Stimulated activated CD4-positive, alpha-beta T cell treated with anti-CD3 and anti-CD28 coated beads, TNF-alpha, amount 100 ng/mL, for 24 hours (primary cell): Measurements from ENCODE around the gene OPN1LW.
"Not testable (repeated sequence)": the region's sequence is repeated elsewhere in the genome, so short reads cannot be mapped to it uniquely, and the experiment has no call there.

Experiments used
- DNase-seq, 3 experiments: peaks; one replicate each; pipeline ENCODE4 v3.0.0-alpha.2; 2020; ENCODE audit warnings: low read depth in 3 of 3

Gene OPN1LW

DNA sequence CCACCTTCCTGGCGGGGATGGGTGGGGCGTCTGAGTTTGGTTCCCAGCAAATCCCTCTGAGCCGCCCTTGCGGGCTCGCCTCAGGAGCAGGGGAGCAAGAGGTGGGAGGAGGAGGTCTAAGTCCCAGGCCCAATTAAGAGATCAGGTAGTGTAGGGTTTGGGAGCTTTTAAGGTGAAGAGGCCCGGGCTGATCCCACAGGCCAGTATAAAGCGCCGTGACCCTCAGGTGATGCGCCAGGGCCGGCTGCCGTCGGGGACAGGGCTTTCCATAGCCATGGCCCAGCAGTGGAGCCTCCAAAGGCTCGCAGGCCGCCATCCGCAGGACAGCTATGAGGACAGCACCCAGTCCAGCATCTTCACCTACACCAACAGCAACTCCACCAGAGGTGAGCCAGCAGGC is at the start of gene OPN1LW:
TSS of gene OPN1LW (plus strand) at position 234 of the 400 bp plus-strand sequence. CDS start at position 275, 41 bp downstream.
- DNase-seq = not testable (repeated sequence)

DNA sequence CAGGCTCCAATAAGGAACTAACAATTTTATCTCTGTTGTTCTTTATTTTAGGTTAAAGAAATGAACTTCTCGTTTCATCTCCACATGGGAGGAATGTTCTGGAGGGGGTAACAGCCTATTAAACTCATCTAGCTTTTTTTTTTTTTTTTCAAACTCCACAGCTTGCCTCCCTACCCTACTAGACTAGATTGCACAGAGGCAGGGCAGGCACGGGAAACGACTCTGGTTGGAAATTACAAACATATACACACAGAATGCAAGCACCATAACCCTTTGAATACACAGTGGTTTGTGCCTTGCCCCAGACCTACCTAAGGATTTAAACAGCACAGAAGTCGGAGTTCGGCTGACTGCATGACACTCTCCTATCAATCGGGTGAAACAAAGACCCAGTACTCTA is 49.2 kb upstream of the OPN1LW start:
- no peak for DNase-seq

DNA sequence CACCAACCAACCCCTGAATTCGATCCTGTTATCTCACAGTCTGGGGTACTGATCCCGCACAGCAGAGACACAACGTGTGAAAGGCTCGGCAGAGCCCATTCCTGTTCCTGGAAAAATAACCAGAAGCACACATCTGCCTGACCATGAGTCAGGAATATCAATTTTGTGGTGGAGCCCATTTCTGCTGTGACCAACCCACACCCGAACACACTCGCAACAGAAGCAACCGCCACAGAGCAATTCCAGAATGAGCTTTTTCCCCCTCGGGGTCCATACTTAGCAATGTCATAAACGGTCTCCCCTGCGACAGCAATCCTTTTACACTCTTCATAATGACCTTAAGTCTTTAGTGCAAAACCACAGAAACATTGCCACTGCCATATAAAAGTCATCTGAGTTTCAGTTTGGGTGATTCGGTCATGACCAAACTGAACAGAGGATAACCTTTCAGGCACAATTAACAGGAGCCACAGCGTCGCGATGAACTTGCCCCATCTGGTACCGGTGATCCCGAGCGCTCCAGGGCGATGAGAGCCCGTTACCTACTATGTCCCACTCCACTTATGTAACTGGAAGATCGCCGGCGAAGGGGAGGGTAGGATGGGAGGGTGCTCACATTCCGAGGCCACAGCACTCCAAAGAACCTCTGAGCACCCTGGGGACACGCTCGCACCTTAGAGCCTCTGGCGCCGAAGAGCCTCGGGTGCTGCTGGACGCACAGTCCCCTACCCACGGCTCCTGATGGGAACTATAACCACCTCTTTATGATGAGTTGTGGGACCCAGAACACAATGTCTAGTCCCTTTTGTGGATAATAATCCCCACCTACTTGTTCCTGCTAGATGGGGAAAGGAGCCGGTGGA is 47.7 kb upstream of the OPN1LW start:
- no peak for DNase-seq

DNA sequence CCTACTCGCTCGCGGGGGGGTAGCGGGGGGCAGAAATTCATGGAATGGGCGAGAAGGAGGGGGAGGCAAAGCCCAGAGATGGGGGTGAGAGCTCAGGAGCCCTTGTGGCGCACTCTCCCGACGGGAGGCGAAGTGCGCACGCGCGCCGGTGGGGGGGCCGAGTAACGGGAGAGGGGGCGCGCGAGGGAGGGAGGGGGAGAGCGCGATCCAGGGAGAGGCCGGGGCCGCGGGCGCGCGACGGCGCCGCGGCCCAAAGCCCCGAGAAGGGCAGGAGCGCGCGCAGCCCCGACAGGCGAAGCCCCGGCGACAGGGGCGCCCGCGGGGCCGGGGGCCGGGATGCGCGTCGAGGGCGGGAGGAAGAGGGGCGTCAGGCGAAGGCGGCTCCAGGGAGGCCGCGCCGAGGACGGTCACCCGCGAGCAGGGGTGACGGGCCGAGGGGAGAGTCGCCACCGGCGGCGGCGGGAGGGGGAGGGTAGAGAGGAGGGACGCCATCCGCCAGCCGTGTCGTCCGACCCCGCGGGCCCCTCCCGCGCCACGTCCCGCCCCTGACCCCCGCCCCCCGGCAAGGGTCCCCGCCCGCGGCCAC is 46.9 kb upstream of the OPN1LW start:
- peak; percentile 28 to 57 (median 35) for DNase-seq

DNA sequence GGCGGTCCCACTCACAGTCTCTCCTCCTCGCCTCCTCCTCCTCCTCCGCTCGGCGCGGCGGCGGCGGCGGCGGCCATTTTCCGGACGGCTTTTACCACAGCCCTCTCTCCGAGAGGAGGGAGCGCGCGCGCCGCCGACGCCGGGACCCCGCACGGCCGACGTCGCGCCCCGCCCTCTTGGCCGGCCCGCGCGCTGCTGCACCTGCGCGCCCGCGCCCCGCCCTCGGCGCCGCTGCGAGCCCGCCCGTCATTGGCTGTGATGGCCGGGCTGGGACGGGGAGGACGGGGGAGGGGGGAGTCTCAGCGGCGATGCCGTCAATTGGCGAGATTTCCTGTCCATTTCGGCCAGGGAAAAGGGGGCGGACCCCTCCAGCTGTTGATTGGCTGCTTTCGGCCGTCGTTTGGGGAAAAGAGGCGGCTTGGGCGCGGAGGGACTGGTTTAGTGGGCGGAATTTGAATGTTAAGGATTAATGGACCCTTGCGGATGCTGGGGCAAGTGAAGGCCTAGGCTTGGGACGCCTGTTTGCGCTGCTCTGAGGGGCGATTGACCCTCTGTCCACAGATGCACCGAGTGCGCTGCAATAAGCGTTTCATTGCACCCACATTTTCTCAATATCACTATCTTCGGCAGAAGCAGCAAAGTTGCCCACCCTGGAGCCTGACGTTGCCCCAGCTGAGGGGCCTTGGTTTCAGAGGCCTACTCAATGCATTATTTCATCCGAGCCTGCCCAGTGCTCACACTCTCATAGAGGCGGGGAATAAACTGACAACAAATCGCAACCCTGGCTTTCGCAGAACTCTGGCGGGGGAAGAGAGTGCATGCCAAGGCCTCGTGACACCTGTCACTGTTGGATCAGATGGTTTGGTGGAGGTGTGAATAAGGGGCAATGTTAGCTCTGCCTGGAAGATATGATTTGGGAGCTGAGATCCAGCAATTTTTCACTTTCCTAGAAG is 46.2 kb upstream of the OPN1LW start, which contains the start of gene MECP2:
TSS of gene MECP2 (minus strand) at position 129 of the 953 bp plus-strand sequence.
- DNase-seq = peak; percentile 66 to 90 (median 71)

DNA sequence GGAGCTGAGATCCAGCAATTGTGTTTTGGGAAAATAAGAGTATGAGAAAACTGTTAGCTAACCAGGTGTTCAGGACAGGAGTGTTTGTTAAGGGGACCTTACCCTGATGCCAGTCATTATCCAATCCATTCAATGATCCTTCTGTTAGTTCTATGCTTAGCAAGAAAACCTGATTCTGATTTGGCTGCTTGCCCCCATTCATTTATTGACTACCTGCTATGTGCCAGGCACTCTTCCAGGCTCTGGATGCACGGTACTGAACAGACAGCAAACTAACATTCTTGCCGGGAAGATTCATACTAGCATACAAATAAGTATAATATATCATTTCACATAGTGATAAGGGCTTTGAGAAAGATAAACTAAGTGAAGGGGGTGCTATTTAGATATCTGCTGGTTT is 45.5 kb upstream of the OPN1LW start:
- DNase-seq = no peak

DNA sequence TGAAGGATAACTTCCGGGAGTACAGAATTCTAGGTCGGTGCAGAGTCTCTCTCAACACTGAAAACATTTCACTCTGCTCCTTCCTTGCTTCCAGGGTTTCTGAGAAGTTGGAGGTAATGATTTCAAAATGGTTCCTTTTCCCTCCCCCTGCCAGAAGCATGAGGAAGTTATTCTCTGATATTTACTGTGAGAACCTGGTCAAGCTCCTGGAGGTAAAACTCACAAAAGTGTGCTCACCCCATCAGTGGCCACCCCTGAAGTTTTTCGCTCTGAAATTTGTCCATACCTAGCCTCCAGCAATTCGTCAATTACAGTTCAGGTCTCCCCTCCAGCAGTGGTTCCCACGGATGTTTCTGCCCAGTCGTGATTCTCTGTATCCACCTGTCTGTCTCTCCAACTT is 30.3 kb upstream of the OPN1LW start:
- DNase-seq = no peak

DNA sequence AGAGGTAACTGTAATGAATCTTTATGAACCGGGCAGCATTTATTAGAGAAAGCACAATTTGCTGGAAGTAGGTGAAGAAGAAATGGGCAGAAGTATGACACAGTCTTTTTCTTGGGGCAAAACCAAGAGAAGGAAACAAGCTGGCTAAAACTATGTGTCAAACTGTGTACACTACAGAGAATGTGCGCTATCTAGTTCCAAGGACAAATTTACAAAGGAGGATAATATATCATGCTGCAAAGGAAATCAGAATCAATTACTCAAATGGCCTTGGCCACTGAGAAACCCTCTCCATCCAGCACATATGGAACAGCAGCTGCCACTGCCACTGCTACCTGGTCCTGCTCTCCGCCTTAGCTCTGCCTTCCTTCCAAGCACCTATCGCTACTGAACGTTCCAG is 29.4 kb upstream of the OPN1LW start:
- DNase-seq = no peak

DNA sequence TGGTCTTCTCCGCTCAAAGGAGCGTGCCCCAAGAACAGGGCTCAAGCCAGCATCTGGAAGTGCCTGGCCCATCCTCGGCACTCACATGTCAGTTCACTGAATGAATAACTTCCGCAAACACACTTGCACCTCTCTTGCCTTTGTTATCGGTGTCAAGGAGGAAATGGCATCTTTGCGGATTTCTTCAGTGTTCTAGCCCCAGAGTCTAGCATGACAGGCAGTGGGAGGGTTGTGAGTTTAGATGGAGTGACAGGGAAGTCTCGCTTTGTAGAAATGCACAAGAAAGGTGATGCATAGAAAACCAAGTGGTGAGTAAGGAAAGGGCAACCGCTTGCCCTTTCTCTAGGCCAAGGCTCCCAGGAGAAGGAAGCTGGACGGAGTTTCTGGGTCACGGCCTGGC is 29.0 kb upstream of the OPN1LW start:
- DNase-seq = no peak

DNA sequence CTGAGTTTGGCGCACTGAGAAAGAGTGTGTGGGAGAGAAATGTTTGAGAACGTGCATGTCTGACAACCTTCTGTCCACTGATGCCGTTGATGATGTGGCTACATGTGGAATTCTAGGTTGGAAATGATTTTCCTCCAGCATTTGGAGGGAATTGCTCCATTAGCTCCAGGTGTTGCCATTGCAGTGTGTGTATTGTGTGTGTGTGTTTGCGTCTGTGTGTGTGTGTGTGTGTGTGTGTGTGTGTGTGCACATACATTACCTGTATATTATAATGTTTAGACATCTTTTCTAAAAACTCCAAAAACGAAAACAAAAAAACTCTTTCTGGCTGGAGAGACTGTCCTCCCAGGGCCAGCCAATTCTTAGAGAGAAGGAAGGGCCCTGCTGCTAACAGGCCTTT is 28.3 kb upstream of the OPN1LW start:
- DNase-seq = no peak

DNA sequence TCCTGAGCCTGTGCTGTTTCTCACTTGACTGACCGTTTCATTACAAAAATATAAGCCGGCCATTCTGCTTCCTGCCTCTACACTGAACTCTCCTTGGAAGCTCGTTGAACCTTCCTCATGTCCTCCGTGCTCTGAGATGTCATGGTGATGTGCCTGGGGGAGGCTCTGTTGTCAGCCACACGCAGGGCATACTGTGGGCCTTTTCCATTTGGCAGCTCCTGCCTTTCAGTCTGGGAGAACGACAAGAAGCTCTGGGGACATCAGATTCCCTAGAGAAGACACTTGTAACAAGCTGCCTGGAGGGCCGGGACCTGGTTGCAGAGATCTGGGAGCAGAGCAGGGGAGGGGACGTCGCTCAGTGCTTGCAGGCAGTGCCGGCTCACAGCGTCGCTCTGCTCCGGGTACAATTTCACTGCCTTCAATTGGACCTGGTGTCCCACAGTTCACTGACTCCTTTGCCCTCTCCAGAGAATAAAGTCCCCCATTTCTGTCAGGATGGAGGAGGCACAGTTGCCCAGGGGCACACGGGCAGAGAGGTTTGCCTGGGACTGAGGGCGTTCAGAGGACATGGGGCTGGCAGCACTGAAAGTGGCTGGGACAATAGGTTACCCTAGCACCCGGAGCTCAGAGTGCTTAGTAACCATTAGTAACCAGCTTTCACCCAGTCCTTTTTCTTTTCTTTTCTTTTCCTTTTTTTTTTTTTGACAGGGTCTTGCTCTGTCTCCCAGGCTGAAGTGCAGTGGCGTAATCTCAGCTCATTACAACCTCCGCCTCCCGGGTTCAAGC is 27.4 kb upstream of the OPN1LW start:
- no peak for DNase-seq

DNA sequence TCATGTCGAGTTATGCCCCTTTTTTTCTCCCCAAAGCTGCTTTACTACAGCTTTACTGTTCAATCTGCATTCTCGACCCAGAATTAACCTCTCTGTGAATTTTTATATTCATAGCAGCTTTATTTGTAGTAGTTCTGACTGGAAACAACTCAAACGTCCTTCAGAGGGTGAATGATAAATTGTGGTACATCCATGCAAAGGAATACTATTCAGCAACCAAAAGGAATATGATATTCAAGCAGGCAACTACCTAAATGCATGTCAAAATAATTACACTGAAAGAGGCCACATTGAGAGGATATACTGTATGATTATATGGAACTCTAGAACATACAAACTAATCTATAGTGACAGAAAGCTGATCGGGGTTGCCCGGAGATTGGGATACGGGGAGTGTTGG is 26.5 kb upstream of the OPN1LW start:
- no peak for DNase-seq

DNA sequence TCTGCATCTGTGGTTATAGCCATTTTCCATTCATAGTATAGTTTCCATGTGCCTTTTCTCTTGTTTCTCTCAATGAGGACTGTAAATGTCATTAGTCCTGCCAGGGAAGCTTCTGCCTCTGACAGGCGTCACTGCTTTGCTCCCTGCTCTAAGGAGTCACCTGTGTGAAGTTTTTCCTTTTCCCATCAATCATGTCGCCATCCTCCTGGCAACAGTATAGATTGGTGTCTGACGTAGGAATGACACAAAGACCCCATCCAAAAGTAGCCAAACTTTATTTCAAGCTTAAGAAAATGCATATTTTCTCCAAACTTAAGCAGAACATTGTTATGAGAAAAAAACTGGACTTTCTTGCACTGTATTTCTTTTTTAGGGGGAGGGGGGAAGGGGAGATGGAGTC is 23.5 kb upstream of the OPN1LW start:
- no peak for DNase-seq

DNA sequence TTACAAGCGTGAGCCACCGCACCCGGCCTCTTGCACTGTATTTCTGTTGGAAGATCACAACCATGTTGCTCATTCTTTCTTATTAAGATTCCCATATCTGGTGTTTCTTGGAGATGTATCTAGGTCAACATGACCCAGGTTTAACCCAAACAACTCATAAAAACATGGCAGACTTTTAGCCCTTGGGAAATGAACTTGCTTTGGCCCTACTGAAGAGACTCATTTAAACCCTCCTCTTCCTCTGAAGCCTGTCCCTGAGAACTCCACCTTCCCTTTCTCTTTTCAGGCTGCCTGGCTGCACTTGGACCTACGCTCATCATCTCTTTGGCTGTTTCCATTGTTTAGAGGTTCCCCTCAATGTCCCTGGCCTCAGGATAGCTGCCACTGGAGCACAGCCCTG is 22.8 kb upstream of the OPN1LW start:
- no peak for DNase-seq

DNA sequence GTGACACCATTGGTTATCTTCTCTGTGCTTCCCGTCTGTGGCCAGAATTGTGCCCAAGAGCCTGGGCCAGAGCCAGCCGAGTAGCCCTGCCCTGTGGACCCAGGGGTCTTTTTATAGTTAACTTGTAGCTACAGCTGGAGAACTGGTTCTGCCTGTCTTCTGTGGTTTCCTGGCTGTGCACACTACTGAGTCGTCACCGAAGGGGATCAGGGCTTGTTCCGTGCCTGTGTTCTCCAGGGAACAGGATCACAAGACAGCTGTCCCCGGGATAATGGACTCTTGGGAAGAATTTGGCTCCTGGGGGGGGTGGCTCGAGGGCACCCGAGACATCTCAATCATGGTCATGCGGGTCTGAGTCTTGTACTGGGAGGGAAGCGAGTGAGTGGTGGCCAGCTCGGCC is 22.1 kb upstream of the OPN1LW start:
- no peak for DNase-seq

DNA sequence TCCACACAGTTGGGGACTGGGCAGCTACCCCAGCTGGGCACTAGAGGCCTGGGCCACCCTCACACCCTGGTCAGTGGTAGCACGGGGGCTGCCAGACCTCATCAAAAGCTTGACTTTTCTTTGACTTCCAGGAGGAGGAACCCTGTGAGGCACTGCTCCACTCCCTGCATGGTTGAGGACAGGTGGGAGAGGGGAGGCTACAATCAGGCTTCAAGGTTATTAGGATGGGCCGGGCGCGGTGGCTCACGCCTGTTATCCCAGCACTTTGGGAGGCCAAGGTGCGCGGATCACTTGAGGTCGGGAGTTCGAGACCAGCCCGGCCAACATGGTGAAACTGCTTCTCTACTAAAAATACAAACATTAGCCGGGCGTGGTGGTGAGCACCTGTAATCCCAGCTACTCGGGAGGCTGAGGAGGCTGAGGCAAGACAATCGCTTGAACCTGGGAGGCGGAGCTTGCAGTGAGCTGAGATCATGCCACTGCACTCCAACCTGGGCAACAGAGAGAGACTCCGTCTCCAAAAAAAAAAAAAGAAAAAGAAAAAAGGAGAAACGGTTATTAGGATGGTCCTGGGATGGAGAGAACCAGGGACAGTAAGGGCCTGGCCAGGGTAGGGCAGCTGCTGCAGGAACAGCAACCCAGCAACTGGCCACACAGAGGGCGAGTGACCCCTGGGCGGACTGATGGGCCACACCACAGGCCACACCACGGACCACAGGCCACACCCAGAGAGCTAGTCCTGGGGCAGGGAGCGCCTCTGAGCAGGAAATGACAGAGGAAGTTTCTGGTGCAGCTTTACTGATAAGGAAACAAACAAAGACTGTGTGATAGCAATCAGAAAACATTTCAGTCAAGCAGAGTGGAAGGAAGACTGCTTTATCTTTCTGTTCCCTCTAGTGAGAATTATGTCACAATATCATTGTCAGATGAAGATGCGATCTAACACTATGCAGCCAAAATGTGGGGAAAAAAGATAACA is 20.5 kb upstream of the OPN1LW start:
- peak in 1 of 3 experiments; percentile 2 for DNase-seq

DNA sequence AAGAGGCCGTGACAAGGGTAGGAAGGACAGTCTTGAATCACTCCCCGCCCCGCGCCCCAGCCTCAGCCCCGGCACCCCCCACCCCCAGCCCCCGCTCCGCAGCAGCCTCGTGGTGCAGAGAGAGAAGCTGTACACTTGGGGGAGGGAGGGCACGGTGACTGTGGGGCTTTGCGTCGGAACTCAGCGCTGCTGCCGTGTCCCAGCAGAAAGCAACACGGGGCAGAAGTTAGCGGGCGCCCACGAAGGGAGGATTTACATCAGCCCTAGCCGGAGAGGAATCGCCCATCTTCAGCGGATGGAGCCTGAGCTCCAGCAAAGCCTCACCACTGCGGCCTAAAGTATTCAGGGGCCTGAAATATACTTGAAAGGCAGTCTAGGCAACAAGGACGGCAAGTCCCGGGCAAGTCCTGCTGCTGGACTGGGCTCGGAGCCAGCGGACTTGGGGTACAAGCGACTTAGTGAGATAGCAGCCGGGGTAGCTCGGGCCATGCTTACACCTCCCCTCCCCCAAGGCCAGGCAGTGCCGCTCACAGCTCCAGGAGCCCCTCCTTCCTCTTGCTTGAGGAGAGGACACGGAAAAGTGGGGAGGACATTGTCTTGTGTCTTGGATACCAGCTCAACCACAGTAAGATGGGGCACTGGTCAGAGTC is 18.5 kb upstream of the OPN1LW start:
- no peak for DNase-seq

DNA sequence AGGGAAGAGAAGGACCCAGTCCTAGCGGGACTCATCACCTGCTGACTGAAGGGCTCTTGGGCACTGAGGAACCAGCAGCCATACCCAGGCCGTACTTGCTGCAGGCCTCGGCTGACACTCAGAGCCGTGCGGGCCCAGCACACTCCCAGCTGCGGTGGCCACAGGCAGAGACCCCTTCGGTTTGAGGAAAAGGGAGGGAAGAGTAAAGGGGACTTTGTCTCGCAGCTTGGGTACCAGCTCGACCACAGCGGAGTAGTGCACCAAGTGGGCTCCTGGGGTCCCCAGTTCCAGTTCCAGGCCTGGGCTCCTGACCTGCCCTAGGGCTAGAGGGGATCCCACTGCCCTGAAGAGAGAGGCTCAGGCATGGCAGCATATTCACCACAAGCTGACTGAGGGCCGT is 17.9 kb upstream of the OPN1LW start:
- no peak for DNase-seq

DNA sequence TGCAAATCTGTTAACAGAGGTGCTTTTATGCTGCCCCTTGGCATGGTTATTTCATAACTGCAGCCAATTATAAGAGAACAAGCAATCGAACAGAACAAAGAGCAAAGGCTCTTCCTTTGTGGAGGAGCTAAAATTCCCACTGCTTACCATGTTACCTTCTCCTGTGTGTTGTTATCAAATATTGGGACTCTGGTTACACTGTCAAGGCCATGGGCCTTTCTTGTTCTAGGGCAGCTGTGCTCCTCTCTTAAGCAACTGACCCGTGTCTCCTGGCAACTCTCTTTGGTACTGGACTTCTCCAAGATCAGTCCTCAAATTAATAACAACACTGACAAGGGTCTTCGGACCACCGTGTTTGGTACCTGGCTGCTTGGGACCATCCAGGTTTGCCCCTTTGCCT is 12.1 kb upstream of the OPN1LW start:
- no peak for DNase-seq

DNA sequence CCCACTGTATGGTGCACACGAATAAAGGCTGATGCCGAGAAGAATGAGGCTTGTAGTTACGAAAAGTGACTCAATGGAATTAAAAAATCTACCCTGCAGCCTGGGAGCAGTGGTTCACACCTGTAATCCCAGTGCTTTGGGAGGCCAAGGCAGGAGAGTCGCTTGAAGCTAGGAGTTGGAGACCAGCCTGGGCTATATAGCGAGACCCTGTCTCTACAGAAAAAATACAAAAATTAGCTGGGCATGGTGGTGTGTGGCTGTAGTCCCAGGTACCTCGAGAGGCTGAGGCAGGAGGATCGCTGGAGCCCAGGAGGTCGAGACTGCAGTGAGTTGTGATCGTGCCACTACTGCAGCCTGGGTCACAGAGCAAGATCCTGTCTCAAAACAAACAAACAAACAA is 11.7 kb upstream of the OPN1LW start:
- DNase-seq = no peak
